Esophagus squamous epithelium (tissue), 4 donors: ENCODE results near the gene EMSY.

Source experiments
- CTCF ChIP-seq, 6 experiments: fragments of 450-650 bp in 4 of 6; fragments of 200-600 bp in 2 of 6; sonication (generic) in 2 of 6; IDR thresholded peaks; one replicate each; pipeline ENCODE4 v1.5.1; 2016 to 2019; ENCODE audit warnings: antibody characterized with exemption in 6 of 6, mild to moderate bottlenecking in 4 of 6, moderate library complexity in 4 of 6
- POLR2A ChIP-seq, 4 donors: fragments of 450-650 bp; IDR thresholded peaks; one replicate each; pipeline ENCODE4 v1.6.1; 2017; ENCODE audit warnings: antibody characterized with exemption in 4 of 4, mild to moderate bottlenecking in 4 of 4, moderate library complexity in 3 of 4

GRCh38 chr11:76397383-76397782, 47.4 kb upstream of the EMSY start:
- TF ChIP-seq POLR2A (IDR thresholded peaks at IDR 0.05) = no peak
- no peak for TF ChIP-seq CTCF (IDR thresholded peaks at IDR 0.05)
